ENCODE results near the gene STAT5A.
"Not testable (repeated sequence)": the region's sequence is repeated elsewhere in the genome, so short reads cannot be mapped to it uniquely, and the experiment has no call there.

The STAT5A gene

GRCh38 chr17:42285346-42286050 is 2.8 kb upstream of the STAT5A start:
- no peak for DNase-seq (ENCODE audit: low spot score)

GRCh38 chr17:42286411-42287221 is 1.7 kb upstream of the STAT5A start:
- DNase-seq (ENCODE audit: low spot score) = no peak

GRCh38 chr17:42287305-42287976 is 857 bp upstream of the STAT5A start:
- no peak for DNase-seq (ENCODE audit: low spot score)

DNA sequence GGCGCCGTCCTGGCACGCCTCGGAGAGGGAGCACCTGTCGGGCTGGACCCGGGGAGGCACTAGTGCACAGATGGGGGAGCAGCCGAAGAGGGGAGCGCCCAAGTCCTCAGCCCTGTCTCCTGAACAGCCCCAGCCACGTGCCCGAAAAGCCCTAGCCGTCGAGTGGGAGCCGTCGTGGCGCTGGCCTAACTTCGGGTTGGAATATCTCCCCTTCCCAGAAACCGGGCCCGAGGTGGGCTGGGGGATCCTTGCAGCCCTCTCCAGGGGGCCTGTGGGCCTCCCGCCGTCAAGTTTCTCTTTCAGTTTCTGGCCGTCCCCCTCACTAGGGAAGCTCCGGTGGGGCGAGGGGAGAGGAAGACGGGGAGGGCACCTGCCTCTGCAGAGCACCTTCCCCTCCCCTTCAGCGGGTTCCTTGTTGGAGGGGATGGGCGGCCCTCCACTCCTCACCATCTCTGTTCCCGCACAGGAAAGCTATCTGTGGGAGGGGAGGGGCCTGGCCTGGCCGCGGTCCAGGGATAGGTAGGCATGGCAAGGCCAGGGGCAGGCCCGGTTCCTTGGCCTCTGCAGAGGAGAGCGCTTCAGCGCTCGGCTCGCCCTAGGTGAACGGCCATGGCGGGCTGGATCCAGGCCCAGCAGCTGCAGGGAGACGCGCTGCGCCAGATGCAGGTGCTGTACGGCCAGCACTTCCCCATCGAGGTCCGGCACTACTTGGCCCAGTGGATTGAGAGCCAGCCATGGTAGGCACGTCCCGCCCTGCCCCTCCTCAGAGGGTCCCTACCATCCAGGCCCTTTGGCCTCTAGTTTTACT is 709 bp downstream of the STAT5A start:
- DNase-seq (ENCODE audit: low spot score) = no peak

- no peak for DNase-seq (ENCODE audit: low spot score)
Measured at GRCh38 chr17:42289611-42290181, 1.4 kb downstream of the STAT5A start.

DNA sequence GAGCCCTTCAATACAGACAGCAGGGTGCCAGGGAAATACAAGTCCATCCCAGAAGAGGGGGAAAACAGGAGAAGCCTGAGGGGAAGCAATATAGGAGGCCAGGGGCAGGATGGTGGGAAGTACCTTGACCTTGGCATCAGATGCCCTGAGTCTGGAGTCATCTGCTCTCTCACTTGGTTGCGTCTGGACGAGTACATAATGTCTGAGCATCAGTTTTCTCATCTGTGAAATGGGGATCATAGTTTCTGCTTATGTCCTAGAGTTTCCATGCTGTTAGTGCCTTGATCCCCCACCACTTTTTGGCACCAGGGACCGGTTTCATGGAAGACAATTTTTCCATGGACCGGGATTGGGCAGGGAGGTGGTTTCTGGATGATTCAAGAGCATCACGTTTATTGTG is 2.3 kb downstream of the STAT5A start:
- no peak for DNase-seq (ENCODE audit: low spot score)

DNA sequence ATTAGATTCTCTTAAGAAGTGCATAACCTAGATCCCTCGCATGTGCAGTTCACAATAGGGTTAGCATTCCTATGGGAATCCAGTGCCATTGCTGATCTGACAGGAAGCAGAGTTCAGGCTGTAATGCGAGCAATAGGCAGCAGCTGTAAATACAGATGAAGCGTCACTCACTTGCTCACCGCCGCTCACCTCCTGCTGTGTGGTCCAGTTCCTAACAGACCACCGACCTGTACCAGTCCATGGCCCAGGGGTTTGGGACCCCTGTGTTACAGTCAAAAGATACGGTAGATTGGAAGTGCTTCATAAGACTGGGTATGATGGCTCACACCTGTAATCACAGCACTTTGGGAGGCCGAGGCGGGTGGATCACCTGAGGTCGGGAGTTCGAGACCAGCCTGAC is 2.8 kb downstream of the STAT5A start:
- DNase-seq (ENCODE audit: low spot score) = no peak

DNA sequence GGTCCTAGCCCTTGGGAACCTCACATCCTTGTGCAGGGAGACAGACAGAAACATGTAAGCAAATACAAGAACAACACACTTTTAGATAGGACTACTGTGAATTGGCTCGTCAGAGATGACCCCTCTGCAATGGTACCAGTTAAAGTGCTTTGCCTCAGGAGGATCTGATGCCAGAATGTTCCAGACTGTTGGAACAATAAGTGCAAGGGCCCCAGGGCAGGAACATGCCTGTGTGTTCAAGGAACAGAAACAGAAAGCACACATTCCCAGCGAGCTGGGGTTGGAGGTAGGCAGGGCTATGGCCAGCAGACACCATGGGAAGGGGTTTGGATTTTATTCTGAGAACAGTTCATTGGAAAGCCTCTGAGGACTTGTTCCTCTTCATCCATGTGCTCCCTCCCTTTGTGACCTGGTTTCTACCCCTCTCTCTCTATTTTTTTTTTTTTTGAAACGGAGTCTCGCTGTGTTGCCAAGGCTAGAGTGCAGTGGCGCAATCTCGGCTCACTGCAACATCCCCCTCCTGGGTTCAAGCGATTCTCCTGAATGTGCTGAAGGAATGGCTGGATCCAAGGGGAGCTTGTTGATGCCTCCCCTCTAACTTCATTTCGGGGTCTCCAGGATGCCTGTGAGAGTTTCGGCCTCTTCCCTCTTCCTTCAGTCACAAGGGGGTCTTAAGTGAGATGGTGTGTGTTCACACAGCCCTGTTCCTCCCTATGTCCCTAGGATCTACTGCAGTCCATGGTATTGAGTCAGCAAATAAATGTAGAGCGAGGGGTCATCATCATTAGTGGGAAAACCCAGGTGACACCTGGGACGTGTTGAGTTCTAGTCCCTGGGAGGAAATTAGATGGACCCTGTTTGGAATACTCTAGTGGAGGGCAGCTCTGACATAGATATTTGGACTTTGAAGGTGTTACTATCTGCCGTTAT is 6.4 kb downstream of the STAT5A start:
- no peak for DNase-seq (ENCODE audit: low spot score)

GRCh38 chr17:42296012-42296411 is 7.7 kb downstream of the STAT5A start:
- no peak for DNase-seq (ENCODE audit: low spot score)

DNA sequence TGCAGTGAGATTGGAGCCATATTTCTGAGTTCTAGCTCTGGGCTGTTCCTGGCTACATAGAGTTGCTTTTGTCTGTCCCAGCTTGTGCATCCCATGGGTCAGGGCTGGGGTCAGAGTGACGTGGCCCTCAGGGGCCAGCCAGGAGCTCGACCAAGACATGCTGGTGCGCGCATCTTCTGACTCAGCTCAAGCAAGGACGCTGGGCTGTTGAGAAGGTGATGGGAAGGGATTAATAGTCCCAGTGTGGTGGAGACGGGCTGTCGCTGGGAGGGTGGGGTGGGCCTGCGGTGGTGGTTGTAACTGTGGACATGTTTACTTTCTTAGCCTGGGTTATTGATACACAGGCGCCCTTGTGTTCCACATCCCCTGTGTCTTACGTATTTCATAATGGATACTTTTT is 9.5 kb downstream of the STAT5A start:
- DNase-seq (ENCODE audit: low spot score) = not testable (repeated sequence)

DNA sequence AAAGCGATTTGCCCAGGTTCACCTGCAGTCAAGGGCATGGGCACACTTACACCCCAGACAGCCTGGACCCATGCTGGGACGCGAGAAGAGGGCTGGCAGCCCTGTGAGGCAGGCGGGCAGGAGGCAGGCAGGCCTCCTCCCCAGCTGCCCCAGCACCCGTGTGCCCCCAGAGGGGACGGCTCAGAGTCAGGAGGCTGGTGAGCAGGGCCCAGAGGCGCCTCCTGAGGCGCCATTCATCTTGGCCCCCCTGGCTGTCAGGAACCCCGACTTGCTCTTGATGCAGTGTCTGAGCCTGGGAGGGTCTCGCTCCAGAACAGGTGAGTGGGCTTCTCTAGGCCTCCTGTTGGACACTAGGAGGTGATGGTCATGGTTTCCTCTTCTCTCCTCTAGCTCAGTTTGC is 11.1 kb downstream of the STAT5A start:
- DNase-seq (ENCODE audit: low spot score) = not testable (repeated sequence)

GRCh38 chr17:42299913-42300312 is 11.6 kb downstream of the STAT5A start:
- DNase-seq (ENCODE audit: low spot score) = not testable (repeated sequence)

DNA sequence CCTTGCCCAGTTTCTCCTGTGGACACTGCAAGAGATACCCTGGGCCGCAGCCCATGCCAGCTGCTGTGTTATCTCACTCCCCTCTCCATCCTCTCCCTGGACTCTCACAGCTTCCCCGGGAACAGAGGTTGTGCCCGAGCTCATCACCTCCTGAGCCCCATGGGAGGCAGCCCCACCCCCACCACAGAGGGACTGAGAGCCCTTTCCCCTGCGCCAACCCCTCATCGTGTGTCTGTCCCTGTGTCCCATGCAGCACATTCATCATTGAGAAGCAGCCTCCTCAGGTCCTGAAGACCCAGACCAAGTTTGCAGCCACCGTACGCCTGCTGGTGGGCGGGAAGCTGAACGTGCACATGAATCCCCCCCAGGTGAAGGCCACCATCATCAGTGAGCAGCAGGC is 12.7 kb downstream of the STAT5A start:
- no peak for DNase-seq (ENCODE audit: low spot score)

DNA sequence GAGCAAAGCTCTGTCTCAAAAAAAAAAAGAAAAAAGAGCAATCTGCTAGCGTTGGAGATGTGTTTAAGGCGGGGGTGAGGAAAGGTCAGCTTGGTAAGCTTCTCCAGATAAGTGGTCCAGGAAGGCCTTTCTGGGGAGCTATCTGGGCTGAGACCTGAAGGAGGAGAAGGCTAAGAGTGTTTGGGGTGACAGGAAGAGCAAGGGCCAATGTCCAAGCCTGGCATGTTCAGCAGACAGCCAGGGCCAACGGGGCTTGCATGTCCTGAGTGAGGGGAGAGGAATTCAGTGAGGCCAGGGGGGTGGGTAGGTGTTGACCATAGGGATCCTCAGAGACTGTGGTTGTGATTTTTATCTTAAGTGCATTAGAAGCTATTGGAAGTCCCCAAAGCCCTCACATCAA is 15.4 kb downstream of the STAT5A start:
- no peak for DNase-seq (ENCODE audit: low spot score)

DNA sequence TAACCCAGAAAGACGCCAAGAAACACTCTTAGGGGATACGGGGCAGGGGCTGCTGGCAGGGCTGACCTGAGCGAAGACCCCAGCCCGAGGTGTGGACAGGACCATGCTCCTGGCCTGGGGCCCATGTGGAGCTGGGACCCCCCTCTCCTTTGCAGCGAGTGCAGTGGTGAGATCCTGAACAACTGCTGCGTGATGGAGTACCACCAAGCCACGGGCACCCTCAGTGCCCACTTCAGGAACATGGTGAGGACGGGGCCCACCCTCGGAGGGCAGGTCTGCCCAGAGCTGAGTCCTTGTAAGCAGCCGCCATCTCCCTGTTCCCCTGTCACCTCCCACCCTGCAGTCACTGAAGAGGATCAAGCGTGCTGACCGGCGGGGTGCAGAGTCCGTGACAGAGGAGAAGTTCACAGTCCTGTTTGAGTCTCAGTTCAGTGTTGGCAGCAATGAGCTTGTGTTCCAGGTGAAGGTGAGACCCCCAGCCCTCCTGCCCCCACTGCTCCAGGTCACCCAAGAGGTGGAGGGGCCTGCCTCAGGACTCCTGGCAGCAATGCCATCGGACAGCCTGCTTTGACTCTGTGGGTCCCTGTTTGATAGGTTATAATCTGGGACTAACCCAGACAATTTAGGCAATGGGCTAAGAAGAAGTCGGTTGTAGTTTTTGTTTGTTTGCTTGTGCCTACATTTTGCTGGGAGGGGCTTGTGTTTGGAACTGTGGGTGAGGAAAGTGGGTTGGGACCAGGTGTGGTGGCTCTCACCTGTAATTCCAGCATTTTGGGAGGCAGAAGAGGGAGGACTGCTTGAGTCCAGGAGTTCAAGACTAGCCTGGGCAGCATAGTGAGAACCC is 16.1 kb downstream of the STAT5A start:
- no peak for DNase-seq (ENCODE audit: low spot score)

GRCh38 chr17:42305031-42305330 is 16.7 kb downstream of the STAT5A start:
- not testable (repeated sequence) for DNase-seq (ENCODE audit: low spot score)

DNA sequence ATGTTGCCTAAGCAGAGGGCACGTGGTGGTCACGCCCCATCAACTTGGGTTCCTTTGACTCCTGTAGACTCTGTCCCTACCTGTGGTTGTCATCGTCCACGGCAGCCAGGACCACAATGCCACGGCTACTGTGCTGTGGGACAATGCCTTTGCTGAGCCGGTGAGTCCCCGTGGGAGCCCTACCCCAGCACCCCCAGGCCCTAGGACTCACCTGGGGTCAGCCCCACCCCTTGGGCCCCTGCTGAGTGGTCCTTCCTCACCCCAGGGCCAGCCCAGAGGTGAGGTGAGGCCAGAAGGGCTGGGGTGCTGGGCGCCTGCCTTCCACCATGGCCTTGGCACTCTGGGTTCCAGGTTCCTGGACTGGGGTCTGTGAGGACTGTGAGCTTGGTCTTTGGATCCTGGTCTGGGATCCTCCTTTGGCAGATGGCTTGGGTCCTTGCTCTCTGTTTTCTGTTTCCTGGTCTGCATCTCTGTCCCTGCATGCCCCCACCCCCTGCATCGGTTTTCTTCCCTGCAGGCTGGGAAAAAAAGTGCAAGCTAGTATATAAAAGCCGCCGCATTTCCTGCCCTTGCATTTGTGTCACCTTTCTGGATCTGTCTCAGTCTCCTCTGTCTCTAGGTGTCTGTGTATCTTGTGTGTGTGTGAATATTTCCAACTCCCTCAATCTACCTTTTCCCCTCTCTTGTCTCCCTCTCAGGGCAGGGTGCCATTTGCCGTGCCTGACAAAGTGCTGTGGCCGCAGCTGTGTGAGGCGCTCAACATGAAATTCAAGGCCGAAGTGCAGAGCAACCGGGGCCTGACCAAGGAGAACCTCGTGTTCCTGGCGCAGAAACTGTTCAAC is 17.5 kb downstream of the STAT5A start:
- DNase-seq (ENCODE audit: low spot score) = no peak

GRCh38 chr17:42306385-42306667 is 18.0 kb downstream of the STAT5A start:
- DNase-seq (ENCODE audit: low spot score) = no peak

- DNase-seq (ENCODE audit: low spot score) = no peak
Measured at GRCh38 chr17:42307362-42307927, 19.1 kb downstream of the STAT5A start.

All from COLO829 (cell line).